Sigmoid colon (tissue), 4 donors: ENCODE results near the gene CYP39A1.

Source experiments
- CTCF ChIP-seq, 4 experiments: fragments of 450-650 bp in 3 of 4; fragments of 200-600 bp in 1 of 4; IDR thresholded peaks; one replicate each; pipeline ENCODE4 v1.5.1; 2016 to 2019; ENCODE audit warnings: antibody characterized with exemption in 4 of 4, mild to moderate bottlenecking in 3 of 4, moderate library complexity in 2 of 4
- POLR2A ChIP-seq, 2 donors: fragments of 450-650 bp; IDR thresholded peaks; one replicate each; pipeline ENCODE4 v1.6.1; 2016; ENCODE audit warnings: antibody characterized with exemption in 2 of 2, mild to moderate bottlenecking in 2 of 2, moderate library complexity in 2 of 2
- POLR2AphosphoS5 ChIP-seq, 4 donors: sonication (generic); formaldehyde crosslinking; IDR thresholded peaks; one replicate each; pipeline ENCODE4 v1.6.1; 2017; ENCODE audit warnings: antibody characterized with exemption in 4 of 4

DNA sequence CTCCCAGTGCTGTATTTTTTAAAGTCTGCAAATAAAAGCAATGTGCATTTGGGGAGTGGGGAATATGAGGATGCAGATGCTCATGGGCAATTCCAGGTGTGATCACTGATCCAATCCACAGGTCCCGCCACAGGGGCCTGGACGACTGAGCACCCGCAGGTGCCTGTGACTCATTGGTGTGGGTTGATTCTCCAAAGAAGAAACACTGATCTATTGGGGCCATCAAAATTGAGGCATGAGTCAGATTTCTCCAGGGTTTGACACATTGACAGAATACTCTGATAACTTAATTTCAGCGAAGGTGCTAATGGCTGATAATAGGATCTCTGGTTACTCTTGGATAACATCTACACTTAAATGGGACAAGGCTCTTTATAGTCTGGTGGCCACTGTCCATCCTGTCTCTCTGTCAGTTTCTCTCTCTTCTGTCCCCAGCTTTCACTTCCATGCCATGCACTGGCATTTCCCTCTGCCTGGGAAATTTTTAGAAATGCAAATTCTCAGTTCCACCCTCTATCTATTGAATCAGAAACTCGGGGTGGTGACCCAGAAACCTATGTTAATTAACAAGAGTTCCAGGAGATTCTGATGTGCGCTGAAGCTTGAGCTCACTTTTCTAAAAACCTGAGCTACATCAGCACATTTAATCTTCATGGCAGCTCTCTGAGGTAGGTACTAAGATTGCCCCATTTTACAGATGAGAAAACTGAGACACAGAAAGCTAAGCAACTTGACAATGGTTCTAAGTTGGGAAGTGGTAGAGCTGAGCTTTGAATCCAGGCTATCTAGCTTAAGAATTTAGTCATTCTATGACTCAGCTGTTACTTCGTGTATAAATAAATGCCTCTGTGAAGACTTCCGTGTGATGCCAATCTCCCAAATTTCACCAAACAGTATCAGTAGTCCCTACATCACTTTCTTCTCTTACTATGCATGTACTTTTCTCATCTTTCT, 151.2 kb downstream of the CYP39A1 start:
- no peak for TF ChIP-seq POLR2AphosphoS5 (IDR thresholded peaks at IDR 0.05)
- no peak for TF ChIP-seq CTCF (IDR thresholded peaks at IDR 0.05)
- no peak for TF ChIP-seq POLR2A (IDR thresholded peaks at IDR 0.05)
